Body of pancreas (tissue), 4 donors: ENCODE results near the gene LDHAL6A. TPM values are rescaled to one million over a fixed set of nuclear protein-coding genes. Genes with fewer than 3 reads are reported as not detected.

Experiments used
- ATAC-seq: fragments of 150-250 bp; one replicate; pipeline ENCODE4 v1.9.1; 2016
- DNase-seq, 4 donors: peaks; one replicate each; pipeline ENCODE4 v3.0.0-alpha.2; 2019
- H3K27ac ChIP-seq, 4 donors: fragments of 200-600 bp; sonication (generic); 1 replicate in 3 of 4; 2 replicates in 1 of 4; pipeline versions ENCODE4 v1.5.1 to v1.6.1; 2016 to 2019; ENCODE audit warnings: mild to moderate bottlenecking in 1 of 4, mixed read lengths in 1 of 4, moderate library complexity in 1 of 4
- H3K27me3 ChIP-seq, 2 donors: fragments of 200-600 bp; sonication (generic); one replicate each; pipeline ENCODE4 v1.6.0; 2016; ENCODE audit warnings: mild to moderate bottlenecking in 1 of 2
- H3K36me3 ChIP-seq, 2 donors: fragments of 200-600 bp; sonication (generic); replicated peaks in 1 of 2; 2 replicates each; pipeline ENCODE4 v1.5.1; 2016; ENCODE audit warnings: low read depth in 2 of 2; ENCODE audit not compliant: insufficient read depth in 1 of 2
- H3K4me1 ChIP-seq: fragments of 200-600 bp; sonication (generic); one replicate; pipeline ENCODE4 v1.6.0; 2016
- H3K4me3 ChIP-seq, 2 donors: fragments of 200-600 bp; sonication (generic); 1 replicate in 1 of 2; 2 replicates in 1 of 2; pipeline ENCODE4 v1.5.1; 2016 to 2019
- H3K9me3 ChIP-seq, 3 donors: fragments of 200-600 bp; sonication (generic); 1 replicate in 2 of 3; 2 replicates in 1 of 3; pipeline ENCODE4 v1.5.1; 2016
- CTCF ChIP-seq, 7 experiments: fragments of 450-650 bp in 4 of 7; fragments of 200-600 bp in 3 of 7; sonication (generic) in 3 of 7; IDR thresholded peaks; one replicate each; pipeline ENCODE4 v1.5.1; 2016 to 2019; ENCODE audit warnings: antibody characterized with exemption in 7 of 7
- POLR2A ChIP-seq, 3 donors: fragments of 450-650 bp; IDR thresholded peaks; one replicate each; pipeline ENCODE4 v1.6.1; 2016; ENCODE audit warnings: antibody characterized with exemption in 3 of 3, mild to moderate bottlenecking in 2 of 3
- WGBS, 2 donors: methylation state at CpG; one replicate each; pipeline ENCODE4 v1.1.5; 2017; 5-methylcytosine and 5-hydroxymethylcytosine counted together
- intact Hi-C: fragments of 100-400 bp; cut with DNase I; formaldehyde crosslinking; loops from one replicate; pipeline ENCODE4 v1.15.1; 2023
- total RNA-seq, 2 donors: library from RNA; depleted of rRNA; stranded (reverse); fragments of >200 nt; gene quantifications; one replicate each; pipeline ENCODE4 v1.1.0, GENCODE V29; 2016

LDHAL6A gene
- total RNA-seq, 2 donors from 2014 or later: not detected

- no peak for TF ChIP-seq CTCF (IDR thresholded peaks at IDR 0.05)
- TF ChIP-seq POLR2A (IDR thresholded peaks at IDR 0.05): no peak
- no peak overlapping the region for H3K4me3 ChIP-seq
- no peaks in the 10 kb centered on the region for H3K4me1 ChIP-seq
- no peaks in the 10 kb centered on the region for H3K9me3 ChIP-seq
- no peak for ATAC-seq
- H3K27ac ChIP-seq: no peak overlapping the region
- 27 to 68% methylated on average over 1 of the region's 1 CpG for WGBS, 2 donors
- no peaks in the 10 kb centered on the region for H3K36me3 ChIP-seq
- no peaks in the 10 kb centered on the region for H3K27me3 ChIP-seq
- no peak for DNase-seq
- intact Hi-C loops: no loop called here
These were observed 7.8 kb downstream of the LDHAL6A start for GRCh38 chr11:18463439-18463838.

- no peak overlapping the region for H3K27ac ChIP-seq
- intact Hi-C loops: no loop called here
- no peak for ATAC-seq
- DNase-seq: no peak
- no peaks in the 10 kb centered on the region for H3K4me1 ChIP-seq
- 95 to 100% methylated on average over 2 of the region's 2 CpGs for WGBS, 2 donors
- no peaks in the 10 kb centered on the region for H3K27me3 ChIP-seq
- no peaks in the 10 kb centered on the region for H3K9me3 ChIP-seq
- TF ChIP-seq POLR2A (IDR thresholded peaks at IDR 0.05): no peak
- no peak for TF ChIP-seq CTCF (IDR thresholded peaks at IDR 0.05)
- no peaks in the 10 kb centered on the region for H3K36me3 ChIP-seq
- H3K4me3 ChIP-seq: no peak overlapping the region
These were observed 10.7 kb downstream of the LDHAL6A start for GRCh38 chr11:18466402-18466801.

- intact Hi-C loops: no loop called here
- DNase-seq (no peak), ATAC-seq (no peak)
- WGBS, 2 donors: 91 to 98% methylated on average over 2 of the region's 2 CpGs
- H3K27ac ChIP-seq: no peak overlapping the region
- no peak for TF ChIP-seq CTCF (IDR thresholded peaks at IDR 0.05)
- no peak for TF ChIP-seq POLR2A (IDR thresholded peaks at IDR 0.05)
- no peak overlapping the region for H3K4me3 ChIP-seq
- H3K36me3 ChIP-seq: no peaks in the 10 kb centered on the region
- peaks cover 4% of the 10 kb centered on the region for H3K4me1 ChIP-seq
- H3K27me3 ChIP-seq: no peaks in the 10 kb centered on the region
- no peaks in the 10 kb centered on the region for H3K9me3 ChIP-seq
These were observed 12.4 kb downstream of the LDHAL6A start for GRCh38 chr11:18468059-18468458.

- intact Hi-C loops: no loop called here
- peaks cover 4% of the 10 kb centered on the region for H3K4me1 ChIP-seq
- H3K36me3 ChIP-seq: no peaks in the 10 kb centered on the region
- H3K27me3 ChIP-seq: no peaks in the 10 kb centered on the region
- H3K9me3 ChIP-seq: no peaks in the 10 kb centered on the region
- ATAC-seq (no peak), DNase-seq (no peak)
- 88 to 93% methylated on average over 7 of the region's 7 CpGs for WGBS, 2 donors
- no peak overlapping the region for H3K27ac ChIP-seq
- TF ChIP-seq CTCF (IDR thresholded peaks at IDR 0.05) (no peak), POLR2A (IDR thresholded peaks at IDR 0.05) (no peak)
- H3K4me3 ChIP-seq: no peak overlapping the region
These were observed 13.3 kb downstream of the LDHAL6A start for GRCh38 chr11:18468961-18469360.

- H3K4me1 ChIP-seq: peaks cover 4% of the 10 kb centered on the region
- no peak overlapping the region for H3K4me3 ChIP-seq
- no peaks in the 10 kb centered on the region for H3K36me3 ChIP-seq
- no peaks in the 10 kb centered on the region for H3K9me3 ChIP-seq
- no peak for DNase-seq
- intact Hi-C loops: no loop called here
- TF ChIP-seq POLR2A (IDR thresholded peaks at IDR 0.05) (no peak), CTCF (IDR thresholded peaks at IDR 0.05) (no peak)
- no peak overlapping the region for H3K27ac ChIP-seq
- no peak for ATAC-seq
- H3K27me3 ChIP-seq: no peaks in the 10 kb centered on the region
- WGBS, 2 donors: 95 to 99% methylated on average over 3 of the region's 3 CpGs
These were observed 16.3 kb downstream of the LDHAL6A start for GRCh38 chr11:18471995-18472394.
